Measurements from ENCODE around the gene HELZ.

HELZ gene

GRCh38 chr17:67216578-67217320 lies 28.2 kb downstream of the HELZ start:
- DNase-seq (ENCODE audit: low read depth): no peak
- no peak overlapping the region for H3K4me3 ChIP-seq (ENCODE audit: low read length)
- TF ChIP-seq CTCF (conservative IDR thresholded peaks at IDR 0.05; ENCODE audit: low read depth, low read length): no peak

DNA sequence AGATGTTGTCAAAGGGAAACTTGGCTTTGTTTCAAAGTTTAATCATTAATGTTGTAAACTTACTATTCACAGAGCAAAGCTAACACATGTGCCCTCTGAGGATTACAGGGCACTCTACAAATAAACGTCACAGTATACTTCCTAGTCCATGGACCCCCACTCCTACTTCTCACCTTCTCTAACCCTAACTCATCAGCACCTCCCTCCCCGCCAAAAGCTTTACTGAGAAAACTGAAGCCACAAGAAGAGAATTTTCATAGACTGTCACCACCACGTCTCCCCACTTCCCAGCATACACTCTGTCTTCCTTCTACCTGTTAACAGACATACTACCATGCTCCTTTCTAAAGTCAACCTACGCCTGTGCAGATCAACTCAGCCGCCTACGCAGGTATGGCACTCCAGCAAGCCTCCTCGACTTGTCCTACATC lies 29.0 kb downstream of the HELZ start:
- no peak for TF ChIP-seq CTCF (conservative IDR thresholded peaks at IDR 0.05; ENCODE audit: low read depth, low read length)
- H3K4me3 ChIP-seq (ENCODE audit: low read length): no peak overlapping the region
- no peak for DNase-seq (ENCODE audit: low read depth)

- no peak overlapping the region for H3K4me3 ChIP-seq (ENCODE audit: low read length)
- no peak for TF ChIP-seq CTCF (conservative IDR thresholded peaks at IDR 0.05; ENCODE audit: low read depth, low read length)
- peak; percentile 69 for DNase-seq (ENCODE audit: low read depth)
These were observed 32.1 kb downstream of the HELZ start for GRCh38 chr17:67212714-67213417.

- TF ChIP-seq CTCF (conservative IDR thresholded peaks at IDR 0.05; ENCODE audit: low read depth, low read length): no peak
- no peak for DNase-seq (ENCODE audit: low read depth)
- H3K4me3 ChIP-seq (ENCODE audit: low read length): no peak overlapping the region
These were observed 32.8 kb downstream of the HELZ start for GRCh38 chr17:67212231-67212630.

- no peak overlapping the region for H3K4me3 ChIP-seq (ENCODE audit: low read length)
- no peak for DNase-seq (ENCODE audit: low read depth)
- TF ChIP-seq CTCF (conservative IDR thresholded peaks at IDR 0.05; ENCODE audit: low read depth, low read length): no peak
These were observed 33.3 kb downstream of the HELZ start for GRCh38 chr17:67211742-67212141.

DNA sequence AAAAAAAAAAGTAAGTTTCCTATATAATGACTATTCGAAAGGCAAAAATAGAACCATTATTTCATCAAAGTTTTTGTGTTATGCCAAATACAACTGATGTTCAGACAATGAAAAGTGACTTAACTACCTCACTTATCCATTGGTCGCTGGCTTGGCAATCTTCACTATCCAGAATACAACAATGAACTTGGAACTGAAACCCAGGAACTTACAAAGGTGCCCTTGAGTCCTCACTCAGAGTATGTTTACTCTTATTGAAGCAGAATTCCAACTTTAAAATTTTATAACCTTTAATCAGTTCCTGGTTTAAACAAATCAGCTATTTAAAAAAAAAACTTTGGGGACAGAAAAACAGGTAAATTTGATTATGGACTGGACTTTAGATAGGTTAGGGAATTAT lies 34.1 kb downstream of the HELZ start:
- TF ChIP-seq CTCF (conservative IDR thresholded peaks at IDR 0.05; ENCODE audit: low read depth, low read length): no peak
- no peak for DNase-seq (ENCODE audit: low read depth)
- H3K4me3 ChIP-seq (ENCODE audit: low read length): no peak overlapping the region

- no peak for TF ChIP-seq CTCF (conservative IDR thresholded peaks at IDR 0.05; ENCODE audit: low read depth, low read length)
- no peak for DNase-seq (ENCODE audit: low read depth)
- no peak overlapping the region for H3K4me3 ChIP-seq (ENCODE audit: low read length)
These were observed 36.8 kb downstream of the HELZ start for GRCh38 chr17:67208232-67208631.
